SK-N-SH (cell line): ENCODE data around the gene CCP110. TPM values are rescaled to one million over a fixed set of nuclear protein-coding genes. Genes with fewer than 3 reads are reported as not detected.

Experiments
- CTCF ChIA-PET: fragments of 300-600, 350-600 bp; formaldehyde crosslinking; extraction: SDS; loops from one replicate; lab custom pipeline; 2021; lab: Yijun Ruan, JAX
- POLR2A ChIA-PET: fragments of 350-600 bp; sonication (Branson Sonifier 250); formaldehyde crosslinking; extraction: SDS; loops from one replicate; lab custom pipeline; 2020; ENCODE audit warnings: antibody characterized with exemption, inconsistent platforms; lab: Yijun Ruan, JAX
- DNase-seq: peaks from one replicate; pipeline ENCODE4 v3.0.0; 2012
- H2AFZ ChIP-seq: fragments of 200-600 bp; sonication (generic); 2 replicates; pipeline ENCODE4 v1.8.1; 2016; ENCODE audit warnings: antibody characterized with exemption, mild to moderate bottlenecking, low read depth
- H3F3A ChIP-seq: fragments of 200-600 bp; sonication (generic); replicated peaks from 2 replicates; pipeline ENCODE3; 2016; ENCODE audit warnings: antibody characterized with exemption, mild to moderate bottlenecking; ENCODE audit not compliant: insufficient read depth
- H3K27ac ChIP-seq, 2 experiments: fragments of 200-500 bp in 1 of 2; fragments of 200-600 bp in 1 of 2; sonication (Bioruptor generic) in 1 of 2; sonication (generic), shearing (Covaris generic) in 1 of 2; 2 replicates each; pipeline versions ENCODE4 v1.5.1 to v1.6.1; 2014 to 2016; ENCODE audit warnings: low read depth in 2 of 2, inconsistent platforms in 1 of 2, low read length in 1 of 2, mild to moderate bottlenecking in 1 of 2, mixed read lengths in 1 of 2
- H3K27me3 ChIP-seq: fragments of 200-600 bp; sonication (generic), shearing (Covaris generic); 2 replicates; pipeline ENCODE4 v1.6.1; 2016; ENCODE audit warnings: mixed run types; ENCODE audit not compliant: insufficient read depth
- H3K36me3 ChIP-seq, 2 experiments: fragments of 200-500 bp in 1 of 2; fragments of 200-600 bp in 1 of 2; sonication (Bioruptor generic) in 1 of 2; sonication (generic) in 1 of 2; replicated peaks in 1 of 2; 2 replicates each; pipeline versions ENCODE3 to v1.5.1; 2014 to 2016; ENCODE audit warnings: low read length in 1 of 2, mild to moderate bottlenecking in 1 of 2; ENCODE audit not compliant: insufficient read depth in 2 of 2, control insufficient read depth in 1 of 2
- H3K4me1 ChIP-seq, 2 experiments: fragments of 200-500 bp in 1 of 2; fragments of 200-600 bp in 1 of 2; sonication (Bioruptor generic) in 1 of 2; sonication (generic), shearing (Covaris generic) in 1 of 2; 2 replicates each; pipeline versions ENCODE4 v1.5.1 to v1.6.1; 2014 to 2016; ENCODE audit warnings: low read depth in 1 of 2, low read length in 1 of 2, mixed run types in 1 of 2; ENCODE audit not compliant: insufficient read depth in 2 of 2, control insufficient read depth in 1 of 2
- H3K4me2 ChIP-seq: fragments of 200-600 bp; sonication (generic), shearing (Covaris generic); 2 replicates; pipeline ENCODE4 v1.6.1; 2017; ENCODE audit warnings: mixed run types
- H3K4me3 ChIP-seq, 2 experiments: fragments of 200-500 bp in 1 of 2; fragments of 200-600 bp in 1 of 2; sonication (Bioruptor generic) in 1 of 2; sonication (generic), shearing (Covaris generic) in 1 of 2; 2 replicates each; pipeline versions ENCODE4 v1.5.1 to v1.8.1; 2014 to 2016; ENCODE audit warnings: low read depth in 2 of 2, inconsistent platforms in 1 of 2, low read length in 1 of 2, mild to moderate bottlenecking in 1 of 2, mixed read lengths in 1 of 2, moderate library complexity in 1 of 2
- H3K79me2 ChIP-seq: fragments of 200-600 bp; sonication (generic); 2 replicates; pipeline ENCODE4 v1.8.1; 2017; ENCODE audit warnings: mild to moderate bottlenecking; ENCODE audit not compliant: insufficient read depth
- H3K9ac ChIP-seq: fragments of 200-600 bp; sonication (generic); 2 replicates; pipeline ENCODE4 v1.6.1; 2017; ENCODE audit warnings: mixed run types
- H3K9me2 ChIP-seq: fragments of 200-600 bp; sonication (generic); 2 replicates; pipeline ENCODE4 v1.6.1; 2017; ENCODE audit warnings: mixed run types
- H3K9me3 ChIP-seq: fragments of 200-600 bp; sonication (generic); 2 replicates; pipeline ENCODE4 v1.6.1; 2017; ENCODE audit warnings: mixed run types, mild to moderate bottlenecking, moderate library complexity
- H4K20me1 ChIP-seq: fragments of 200-600 bp; sonication (generic); 2 replicates; pipeline ENCODE4 v1.6.1; 2017; ENCODE audit warnings: mild to moderate bottlenecking, mixed run types; ENCODE audit not compliant: insufficient read depth
- CHD2 ChIP-seq: fragments of 150-350 bp; IDR thresholded peaks from 2 replicates; pipeline ENCODE4 v1.6.1; 2018; ENCODE audit warnings: low read length; ENCODE audit not compliant: partially characterized antibody
- CTCF ChIP-seq: fragments of 200-600 bp; sonication (generic); IDR thresholded peaks from 2 replicates; pipeline ENCODE4 v1.6.1; 2017; ENCODE audit warnings: antibody characterized with exemption, mild to moderate bottlenecking, moderate library complexity
- EP300 ChIP-seq, 2 experiments: IDR thresholded peaks; 2 replicates each; pipeline versions ENCODE4 v1.4.0 to v1.6.1; 2012; ENCODE audit warnings: borderline replicate concordance in 1 of 2, low read depth in 1 of 2, low read length in 1 of 2
- EZH2phosphoT487 ChIP-seq: fragments of 200-600 bp; sonication (generic); IDR thresholded peaks from 2 replicates; pipeline ENCODE4 v1.6.1; 2017; ENCODE audit warnings: low read depth, mixed run types, mild to moderate bottlenecking, antibody characterized with exemption, moderate library complexity, borderline replicate concordance
- FOSL2 ChIP-seq: IDR thresholded peaks from 2 replicates; pipeline ENCODE4 v1.4.0; 2012; ENCODE audit warnings: low read depth, mild to moderate bottlenecking, moderate library complexity, borderline replicate concordance
- FOXM1 ChIP-seq: IDR thresholded peaks from 2 replicates; pipeline ENCODE4 v1.4.0; 2012; ENCODE audit warnings: low read depth, mild to moderate bottlenecking
- IRF3 ChIP-seq: fragments of 150-350 bp; IDR thresholded peaks from 2 replicates; pipeline ENCODE4 v1.6.1; 2016; ENCODE audit warnings: mild to moderate bottlenecking, low read depth, low read length
- MAX ChIP-seq: IDR thresholded peaks from 2 replicates; pipeline ENCODE4 v1.4.0; 2012; ENCODE audit warnings: low read depth
- NFIC ChIP-seq: IDR thresholded peaks from 2 replicates; pipeline ENCODE4 v1.4.0; 2012; ENCODE audit warnings: borderline replicate concordance
- NRF1 ChIP-seq: IDR thresholded peaks from 2 replicates; pipeline ENCODE4 v1.6.1; 2012; ENCODE audit warnings: low read depth, mild to moderate bottlenecking, low read length
- PBX3 ChIP-seq: IDR thresholded peaks from 2 replicates; pipeline ENCODE4; 2012
- POLR2AphosphoS5 ChIP-seq: IDR thresholded peaks from 2 replicates; pipeline ENCODE4 v1.6.1; 2012; ENCODE audit warnings: low read depth, low read length
- TAF1 ChIP-seq: IDR thresholded peaks from 2 replicates; pipeline ENCODE4 v1.6.1; 2012; ENCODE audit warnings: low read depth, mild to moderate bottlenecking, low read length, moderate library complexity, borderline replicate concordance
- TCF12 ChIP-seq: IDR thresholded peaks from 2 replicates; pipeline ENCODE4 v1.4.0; 2012
- TEAD4 ChIP-seq: IDR thresholded peaks from 2 replicates; pipeline ENCODE4 v1.4.0; 2012; ENCODE audit warnings: mild to moderate bottlenecking, borderline replicate concordance; ENCODE audit not compliant: insufficient read depth
- YY1 ChIP-seq: IDR thresholded peaks from 2 replicates; pipeline ENCODE4 v1.4.0; 2012; ENCODE audit warnings: low read depth, mild to moderate bottlenecking
- ZBTB33 ChIP-seq: IDR thresholded peaks from 2 replicates; pipeline ENCODE4 v1.4.0; 2012; ENCODE audit warnings: low read depth, borderline replicate concordance
- WGBS: methylation state at CpG from one replicate; pipeline ENCODE4 v1.1.6; 2017; ENCODE audit warnings: low lambda C conversion rate; 5-methylcytosine and 5-hydroxymethylcytosine counted together
- polyA plus RNA-seq, 3 experiments: library from polyadenylated mRNA; depleted of rRNA; stranded (reverse); fragments of >200 nt; gene quantifications; 2 replicates each; pipeline ENCODE4 v1.2.3, GENCODE V29; 2012

The CCP110 gene
- polyA plus RNA-seq, 1 of the 3 experiments (the other 2 are of a cell fraction), result 5.4 TPM

GRCh38 chr16:19548144-19548543 lies 24.4 kb downstream of the CCP110 start:
- POLR2A ChIA-PET, result interaction anchor here (0.5 to 1.3 kb wide), 2 partner anchors 9 to 23 kb away, joined by 4 read pairs; no protein-coding TSS in a partner anchor

GRCh38 chr16:19549673-19550072 lies 25.9 kb downstream of the CCP110 start:
- POLR2A ChIA-PET, result interaction anchor here (1.3 kb wide), 1 partner anchor 10 kb away, joined by 4 read pairs; no protein-coding TSS in a partner anchor
- H3K36me3 ChIP-seq, result peaks cover 55 to 75% of the 10 kb centered on the region in 2 experiments
- no peak overlapping the region for H3K27ac ChIP-seq
- no peaks in the 10 kb centered on the region; a peak in 1 of 4 replicates for H3K4me1 ChIP-seq
- no peaks in the 10 kb centered on the region for H3K79me2 ChIP-seq
- H3K27me3 ChIP-seq, result no peaks in the 10 kb centered on the region
- H3F3A ChIP-seq, result peaks cover 14% of the 10 kb centered on the region
- H2AFZ ChIP-seq, result no peak overlapping the region
- H4K20me1 ChIP-seq, result no peaks in the 10 kb centered on the region
- no peak overlapping the region for H3K4me2 ChIP-seq
- CTCF ChIA-PET, result interaction anchor here (1.0 to 1.1 kb wide), 2 partner anchors 11 to 105 kb away, joined by 3 read pairs; no protein-coding TSS in a partner anchor
- DNase-seq, result no peak
- no peak overlapping the region for H3K9ac ChIP-seq
- no peaks in the 10 kb centered on the region for H3K9me3 ChIP-seq
- H3K4me3 ChIP-seq, result no peak overlapping the region
- no peaks in the 10 kb centered on the region for H3K9me2 ChIP-seq
- TF ChIP-seq ZBTB33, result no peak
- no peak for TF ChIP-seq PBX3
- no peak for TF ChIP-seq CTCF
- no peak for TF ChIP-seq TCF12
- TF ChIP-seq POLR2AphosphoS5, result no peak
- no peak for TF ChIP-seq NRF1
- no peak for TF ChIP-seq IRF3
- no peak for TF ChIP-seq TAF1
- no peak for TF ChIP-seq TEAD4

More at GRCh38 chr16:19548144-19548543, 24.4 kb downstream of the CCP110 start:
- DNase-seq, result no peak
- H3K27ac ChIP-seq, result no peak overlapping the region; a peak in 1 of 4 replicates
- H3K9me3 ChIP-seq, result no peaks in the 10 kb centered on the region
- H3F3A ChIP-seq, result peaks cover 4% of the 10 kb centered on the region
- 96% methylated on average over 3 of the region's 3 CpGs for WGBS
- no peaks in the 10 kb centered on the region for H3K27me3 ChIP-seq
- no peaks in the 10 kb centered on the region for H3K79me2 ChIP-seq
- H3K9me2 ChIP-seq, result no peaks in the 10 kb centered on the region
- no peak overlapping the region for H3K4me2 ChIP-seq
- H2AFZ ChIP-seq, result no peak overlapping the region
- CTCF ChIA-PET, result no interaction called here
- H3K4me1 ChIP-seq, result no peaks in the 10 kb centered on the region; a peak in 1 of 4 replicates
- H4K20me1 ChIP-seq, result no peaks in the 10 kb centered on the region
- H3K9ac ChIP-seq, result no peak overlapping the region
- H3K4me3 ChIP-seq, result no peak overlapping the region
- peaks cover 64 to 84% of the 10 kb centered on the region in 2 experiments for H3K36me3 ChIP-seq
- no peak for TF ChIP-seq EZH2phosphoT487
- TF ChIP-seq TEAD4, result no peak
- no peak for TF ChIP-seq IRF3
- no peak for TF ChIP-seq EP300 (IDR thresholded peaks at IDR 0.05; ENCODE audit: borderline replicate concordance in 1 of 2, low read depth in 1 of 2, low read length in 1 of 2)
- no peak for TF ChIP-seq FOXM1
- TF ChIP-seq NFIC, result no peak
- no peak for TF ChIP-seq YY1
- TF ChIP-seq FOSL2, result no peak
- TF ChIP-seq MAX, result no peak
- TF ChIP-seq CHD2, result no peak
